ENCODE measurements around the gene TRNAU1AP. TPM values are rescaled to one million over a fixed set of nuclear protein-coding genes. Genes with fewer than 3 reads are reported as not detected.

TRNAU1AP gene
- total and polyA plus RNA-seq, 2 of the 13 experiments (the other 11 are each of a cell fraction or from before 2014, with no cell fraction given): 29.0 to 42.9 TPM

DNA sequence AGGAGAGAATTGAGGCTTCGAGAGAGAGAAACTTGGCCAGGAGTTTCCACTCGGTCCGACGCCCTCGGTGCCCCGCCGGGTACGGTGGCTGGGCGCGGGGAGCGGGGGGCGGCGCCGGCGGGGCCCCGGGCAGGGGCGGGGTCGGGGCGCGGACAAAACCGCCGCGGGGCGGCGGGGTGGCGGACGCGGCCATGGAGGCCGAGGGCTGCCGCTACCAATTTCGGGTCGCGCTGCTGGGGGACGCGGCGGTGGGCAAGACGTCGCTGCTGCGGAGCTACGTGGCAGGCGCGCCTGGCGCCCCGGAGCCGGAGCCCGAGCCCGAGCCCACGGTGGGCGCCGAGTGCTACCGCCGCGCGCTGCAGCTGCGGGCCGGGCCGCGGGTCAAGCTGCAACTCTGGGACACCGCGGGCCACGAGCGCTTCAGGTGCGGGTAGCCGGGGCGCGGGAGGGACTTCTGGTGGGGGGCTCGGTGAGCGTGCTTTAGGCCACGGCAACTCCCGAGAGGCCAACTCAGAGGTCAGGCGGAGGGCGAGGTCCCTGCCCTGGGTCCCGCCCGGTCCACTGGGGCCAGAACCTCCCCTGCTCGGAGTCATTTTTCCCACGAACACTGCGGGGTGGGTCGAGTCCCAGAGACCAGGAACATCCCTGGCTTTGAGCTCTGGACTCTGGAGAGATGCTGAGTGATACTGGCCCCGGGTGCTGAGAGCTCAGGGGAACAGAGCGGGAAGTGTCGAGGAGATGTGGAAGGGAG, 39.6 kb downstream of the TRNAU1AP start (continued):
- TF ChIP-seq, protein P1, sequence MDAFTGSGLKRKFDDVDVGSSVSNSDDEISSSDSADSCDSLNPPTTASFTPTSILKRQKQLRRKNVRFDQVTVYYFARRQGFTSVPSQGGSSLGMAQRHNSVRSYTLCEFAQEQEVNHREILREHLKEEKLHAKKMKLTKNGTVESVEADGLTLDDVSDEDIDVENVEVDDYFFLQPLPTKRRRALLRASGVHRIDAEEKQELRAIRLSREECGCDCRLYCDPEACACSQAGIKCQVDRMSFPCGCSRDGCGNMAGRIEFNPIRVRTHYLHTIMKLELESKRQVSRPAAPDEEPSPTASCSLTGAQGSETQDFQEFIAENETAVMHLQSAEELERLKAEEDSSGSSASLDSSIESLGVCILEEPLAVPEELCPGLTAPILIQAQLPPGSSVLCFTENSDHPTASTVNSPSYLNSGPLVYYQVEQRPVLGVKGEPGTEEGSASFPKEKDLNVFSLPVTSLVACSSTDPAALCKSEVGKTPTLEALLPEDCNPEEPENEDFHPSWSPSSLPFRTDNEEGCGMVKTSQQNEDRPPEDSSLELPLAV (CRISPR knock-in tag; conservative IDR thresholded peaks at IDR 0.05; ENCODE audit: low read depth): no peak
- TF ChIP-seq MAFK (conservative IDR thresholded peaks at IDR 0.05 in 1 of 2, IDR thresholded peaks at IDR 0.05 in 1 of 2; ENCODE audit: low read length in 2 of 2) (no peak), RARA (CRISPR knock-in tag; IDR thresholded peaks at IDR 0.05) (peak; percentile 20), RFXANK (CRISPR knock-in tag; IDR thresholded peaks at IDR 0.05) (no peak), POLR2G (IDR thresholded peaks at IDR 0.05; ENCODE audit: low read depth, low read length) (0 out of 2 replicates have a peak, but pooled peaks have one; percentile 54), ZBTB2 (CRISPR knock-in tag; IDR thresholded peaks at IDR 0.05; ENCODE audit: low read depth) (no peak), RORA (CRISPR knock-in tag; IDR thresholded peaks at IDR 0.05) (no peak), ZNF629 (CRISPR knock-in tag; conservative IDR thresholded peaks at IDR 0.05) (peak; percentile 67; the same call in 1 of the 2 replicates), PCBP2 (optimal IDR thresholded peaks at IDR 0.05; ENCODE audit: low read depth, low read length, poor library complexity, severe bottlenecking) (no peak), RXRA (CRISPR knock-in tag; IDR thresholded peaks at IDR 0.05) (no peak; the same call in 1 of the 2 replicates), ZSCAN9 (CRISPR knock-in tag; IDR thresholded peaks at IDR 0.05; ENCODE audit: borderline replicate concordance) (0 out of 2 replicates have a peak, but pooled peaks have one; percentile 21), SNAPC2 (CRISPR knock-in tag; IDR thresholded peaks at IDR 0.05) (0 out of 2 replicates have a peak, but pooled peaks have one; percentile 46), E2F2 (CRISPR knock-in tag; IDR thresholded peaks at IDR 0.05; ENCODE audit: borderline replicate concordance) (no peak), ZSCAN20 (CRISPR knock-in tag; IDR thresholded peaks at IDR 0.05; ENCODE audit: borderline replicate concordance) (peak; percentile 67; the same call in 1 of the 2 replicates), SALL1 (CRISPR knock-in tag; IDR thresholded peaks at IDR 0.05) (peak; percentile 16; the same call in 1 of the 2 replicates)
- TF ChIP-seq, protein P2, sequence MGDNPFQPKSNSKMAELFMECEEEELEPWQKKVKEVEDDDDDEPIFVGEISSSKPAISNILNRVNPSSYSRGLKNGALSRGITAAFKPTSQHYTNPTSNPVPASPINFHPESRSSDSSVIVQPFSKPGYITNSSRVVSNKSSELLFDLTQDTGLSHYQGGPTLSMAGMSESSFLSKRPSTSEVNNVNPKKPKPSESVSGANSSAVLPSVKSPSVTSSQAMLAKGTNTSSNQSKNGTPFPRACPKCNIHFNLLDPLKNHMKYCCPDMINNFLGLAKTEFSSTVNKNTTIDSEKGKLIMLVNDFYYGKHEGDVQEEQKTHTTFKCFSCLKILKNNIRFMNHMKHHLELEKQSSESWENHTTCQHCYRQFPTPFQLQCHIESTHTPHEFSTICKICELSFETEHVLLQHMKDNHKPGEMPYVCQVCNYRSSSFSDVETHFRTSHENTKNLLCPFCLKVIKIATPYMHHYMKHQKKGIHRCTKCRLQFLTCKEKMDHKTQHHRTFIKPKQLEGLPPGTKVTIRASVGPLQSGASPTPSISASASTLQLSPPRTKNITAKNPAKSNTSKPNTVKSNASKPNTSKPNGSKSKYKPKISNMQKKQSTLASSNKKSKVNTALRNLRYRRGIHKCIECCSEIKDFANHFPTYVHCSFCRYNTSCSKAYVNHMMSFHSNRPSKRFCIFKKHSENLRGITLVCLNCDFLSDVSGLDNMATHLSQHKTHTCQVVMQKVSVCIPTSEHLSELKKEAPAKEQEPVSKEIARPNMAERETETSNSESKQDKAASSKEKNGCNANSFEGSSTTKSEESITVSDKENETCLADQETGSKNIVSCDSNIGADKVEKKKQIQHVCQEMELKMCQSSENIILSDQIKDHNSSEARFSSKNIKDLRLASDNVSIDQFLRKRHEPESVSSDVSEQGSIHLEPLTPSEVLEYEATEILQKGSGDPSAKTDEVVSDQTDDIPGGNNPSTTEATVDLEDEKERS (CRISPR knock-in tag; IDR thresholded peaks at IDR 0.05): no peak
- TF ChIP-seq, protein P3, sequence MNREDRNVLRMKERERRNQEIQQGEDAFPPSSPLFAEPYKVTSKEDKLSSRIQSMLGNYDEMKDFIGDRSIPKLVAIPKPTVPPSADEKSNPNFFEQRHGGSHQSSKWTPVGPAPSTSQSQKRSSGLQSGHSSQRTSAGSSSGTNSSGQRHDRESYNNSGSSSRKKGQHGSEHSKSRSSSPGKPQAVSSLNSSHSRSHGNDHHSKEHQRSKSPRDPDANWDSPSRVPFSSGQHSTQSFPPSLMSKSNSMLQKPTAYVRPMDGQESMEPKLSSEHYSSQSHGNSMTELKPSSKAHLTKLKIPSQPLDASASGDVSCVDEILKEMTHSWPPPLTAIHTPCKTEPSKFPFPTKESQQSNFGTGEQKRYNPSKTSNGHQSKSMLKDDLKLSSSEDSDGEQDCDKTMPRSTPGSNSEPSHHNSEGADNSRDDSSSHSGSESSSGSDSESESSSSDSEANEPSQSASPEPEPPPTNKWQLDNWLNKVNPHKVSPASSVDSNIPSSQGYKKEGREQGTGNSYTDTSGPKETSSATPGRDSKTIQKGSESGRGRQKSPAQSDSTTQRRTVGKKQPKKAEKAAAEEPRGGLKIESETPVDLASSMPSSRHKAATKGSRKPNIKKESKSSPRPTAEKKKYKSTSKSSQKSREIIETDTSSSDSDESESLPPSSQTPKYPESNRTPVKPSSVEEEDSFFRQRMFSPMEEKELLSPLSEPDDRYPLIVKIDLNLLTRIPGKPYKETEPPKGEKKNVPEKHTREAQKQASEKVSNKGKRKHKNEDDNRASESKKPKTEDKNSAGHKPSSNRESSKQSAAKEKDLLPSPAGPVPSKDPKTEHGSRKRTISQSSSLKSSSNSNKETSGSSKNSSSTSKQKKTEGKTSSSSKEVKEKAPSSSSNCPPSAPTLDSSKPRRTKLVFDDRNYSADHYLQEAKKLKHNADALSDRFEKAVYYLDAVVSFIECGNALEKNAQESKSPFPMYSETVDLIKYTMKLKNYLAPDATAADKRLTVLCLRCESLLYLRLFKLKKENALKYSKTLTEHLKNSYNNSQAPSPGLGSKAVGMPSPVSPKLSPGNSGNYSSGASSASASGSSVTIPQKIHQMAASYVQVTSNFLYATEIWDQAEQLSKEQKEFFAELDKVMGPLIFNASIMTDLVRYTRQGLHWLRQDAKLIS (CRISPR knock-in tag; IDR thresholded peaks at IDR 0.05): no peak
